HG02759 (cell line): Measurements from ENCODE around the gene FAIM2.
"Not testable (repeated sequence)": the region's sequence is repeated elsewhere in the genome, so short reads cannot be mapped to it uniquely, and the experiment has no call there.

Experiments used
- ATAC-seq: cut with Tn5 transposase; IDR thresholded peaks from one replicate; pipeline ENCODE4 v1.9.1; 2021; ENCODE audit warnings: mild to moderate bottlenecking, moderate library complexity; ENCODE audit not compliant: unreplicated experiment

FAIM2 gene

GRCh38 chr12:49881415-49882247 lies 22.1 kb downstream of the FAIM2 start:
- no peak for ATAC-seq

- no peak for ATAC-seq
These were observed 22.8 kb downstream of the FAIM2 start for GRCh38 chr12:49880756-49881414.

DNA sequence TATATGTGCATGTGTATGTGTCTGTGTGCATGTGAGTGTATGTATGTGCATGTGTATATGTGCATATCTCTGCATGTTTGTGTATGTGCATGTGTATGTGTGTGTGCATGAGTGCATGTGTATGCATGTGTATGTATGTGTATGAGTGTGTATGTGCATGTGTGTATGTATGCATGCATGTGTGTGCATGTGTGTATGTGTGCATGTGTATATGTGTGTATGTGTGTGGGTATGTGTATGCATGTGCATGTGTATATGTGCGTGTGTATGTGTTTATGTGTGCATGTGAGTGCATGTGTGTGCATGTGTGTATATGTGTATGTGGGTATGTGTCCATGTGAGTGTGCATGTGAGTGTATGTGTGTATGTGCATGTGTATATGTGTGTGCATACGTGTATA lies 24.6 kb downstream of the FAIM2 start:
- ATAC-seq, result not testable (repeated sequence)

DNA sequence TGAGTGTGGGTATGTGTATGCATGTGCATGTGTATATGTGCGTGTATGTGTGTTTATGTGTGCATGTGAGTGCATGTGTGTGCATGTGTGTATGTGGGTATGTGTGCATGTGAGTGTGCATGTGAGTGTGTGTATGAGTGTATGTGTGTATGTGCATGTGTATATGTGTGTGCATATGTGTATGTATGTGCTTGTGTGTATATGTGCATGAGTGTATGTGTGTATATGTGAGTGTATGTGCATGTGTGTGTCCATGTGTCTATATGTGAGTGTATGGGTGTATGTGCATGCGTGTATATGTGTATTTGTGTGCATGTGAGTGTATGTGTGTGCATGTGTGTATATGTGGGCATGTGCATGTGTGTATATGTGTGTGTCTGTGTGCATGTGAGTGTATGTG lies 25.7 kb downstream of the FAIM2 start:
- no peak for ATAC-seq

- no peak for ATAC-seq
These were observed 26.6 kb downstream of the FAIM2 start for GRCh38 chr12:49877066-49877465.

DNA sequence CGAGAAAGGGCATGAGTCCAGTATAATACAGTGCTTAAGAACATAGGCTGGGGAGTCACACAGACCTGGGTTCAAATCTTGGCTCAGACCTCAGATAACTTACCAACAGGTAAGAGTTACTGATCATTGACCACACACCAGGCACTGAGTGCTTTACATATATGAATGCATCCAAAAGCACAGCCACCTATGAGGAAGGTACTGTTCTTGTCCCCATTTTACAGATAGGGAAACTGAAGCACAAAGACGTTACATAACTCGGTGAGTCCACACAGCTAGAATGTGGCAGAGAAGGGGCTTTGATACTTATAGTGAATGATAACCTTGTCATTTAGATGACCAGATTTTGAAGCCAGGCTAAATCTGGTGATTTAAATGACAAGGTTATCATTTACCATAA lies 27.6 kb downstream of the FAIM2 start:
- ATAC-seq, result no peak

GRCh38 chr12:49875115-49875720 lies 28.5 kb downstream of the FAIM2 start:
- no peak for ATAC-seq

- no peak for ATAC-seq
These were observed 29.4 kb downstream of the FAIM2 start for GRCh38 chr12:49874142-49874897.

- ATAC-seq, result no peak
These were observed 30.3 kb downstream of the FAIM2 start for GRCh38 chr12:49873361-49873934.

DNA sequence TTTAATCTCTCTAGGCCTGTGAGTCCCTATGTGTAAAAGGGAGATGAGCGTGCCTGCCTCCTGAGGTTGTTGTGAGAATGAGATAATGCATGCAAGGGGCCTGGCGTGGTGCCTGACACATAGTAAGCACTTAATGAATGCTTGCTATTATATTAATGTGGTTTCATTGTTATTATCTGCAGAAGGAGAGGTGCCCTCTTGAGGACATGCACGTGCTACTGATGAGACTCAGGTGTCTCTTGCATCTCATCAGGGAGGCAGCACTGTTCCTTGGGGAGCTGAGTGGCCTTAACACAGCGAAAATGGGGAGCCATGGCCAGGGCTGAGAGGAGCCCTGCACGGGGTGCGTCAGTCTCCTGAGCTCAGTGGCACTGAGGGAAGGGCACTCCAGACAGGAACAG lies 30.9 kb downstream of the FAIM2 start:
- ATAC-seq, result no peak

DNA sequence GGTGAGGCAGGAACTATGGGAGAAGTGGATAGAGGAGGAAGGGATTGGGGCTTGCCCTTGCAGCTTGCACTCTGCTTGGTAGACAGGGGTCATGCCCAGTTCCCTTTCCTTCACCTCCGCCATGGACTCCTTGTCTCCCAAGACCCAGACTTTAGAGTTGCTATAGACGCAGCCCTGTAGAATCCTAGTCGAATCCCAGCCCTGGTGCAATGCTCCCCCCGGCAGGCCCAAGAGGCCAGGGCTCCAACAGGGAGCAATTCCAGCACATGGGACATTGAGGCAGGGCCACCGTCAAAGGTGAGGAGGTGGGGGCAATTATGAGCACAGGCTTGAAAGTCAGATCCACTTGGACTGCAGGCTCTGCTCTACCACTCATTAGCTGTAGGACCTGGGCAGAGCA lies 31.3 kb downstream of the FAIM2 start:
- ATAC-seq, result no peak

- ATAC-seq, result not testable (repeated sequence)
These were observed 31.9 kb downstream of the FAIM2 start for GRCh38 chr12:49871811-49872251.

- no peak for ATAC-seq
These were observed 32.5 kb downstream of the FAIM2 start for GRCh38 chr12:49871263-49871561.

- ATAC-seq, result no peak
These were observed 33.0 kb downstream of the FAIM2 start for GRCh38 chr12:49870501-49871262.

GRCh38 chr12:49869816-49870500 lies 33.7 kb downstream of the FAIM2 start:
- ATAC-seq, result no peak

- ATAC-seq, result no peak
These were observed 34.5 kb downstream of the FAIM2 start for GRCh38 chr12:49868952-49869815.

DNA sequence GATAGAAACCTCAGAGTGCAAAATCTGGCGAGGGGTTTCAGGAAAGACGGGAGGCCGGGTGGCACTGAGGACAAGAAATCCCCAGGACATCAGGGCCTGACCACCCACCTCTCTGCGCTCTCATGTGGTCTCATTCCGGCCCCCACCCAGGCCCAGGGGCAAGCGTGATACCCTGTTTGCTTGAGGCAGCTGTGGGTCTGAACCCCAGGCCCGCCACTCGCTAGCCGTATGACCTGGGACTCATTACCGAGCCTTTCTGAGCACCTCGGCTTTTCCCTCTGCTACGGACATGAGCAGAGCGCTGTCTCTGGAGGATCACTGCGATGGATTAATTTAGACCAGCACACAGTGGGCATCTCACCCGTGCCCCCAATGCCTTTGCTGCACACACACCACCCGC lies 35.3 kb downstream of the FAIM2 start:
- ATAC-seq, result no peak

- ATAC-seq, result no peak
These were observed 35.9 kb downstream of the FAIM2 start for GRCh38 chr12:49867570-49868341.
